Kasumi-1 (cell line): ENCODE measurements around the gene OR8I2.
"Not testable (repeated sequence)": the region's sequence is repeated elsewhere in the genome, so short reads cannot be mapped to it uniquely, and the experiment has no call there.

Experiments
- DNase-seq, 2 experiments: peaks; one replicate each; lab custom pipeline; 2025; lab: John Stamatoyannopoulos, UW

Gene OR8I2

DNA sequence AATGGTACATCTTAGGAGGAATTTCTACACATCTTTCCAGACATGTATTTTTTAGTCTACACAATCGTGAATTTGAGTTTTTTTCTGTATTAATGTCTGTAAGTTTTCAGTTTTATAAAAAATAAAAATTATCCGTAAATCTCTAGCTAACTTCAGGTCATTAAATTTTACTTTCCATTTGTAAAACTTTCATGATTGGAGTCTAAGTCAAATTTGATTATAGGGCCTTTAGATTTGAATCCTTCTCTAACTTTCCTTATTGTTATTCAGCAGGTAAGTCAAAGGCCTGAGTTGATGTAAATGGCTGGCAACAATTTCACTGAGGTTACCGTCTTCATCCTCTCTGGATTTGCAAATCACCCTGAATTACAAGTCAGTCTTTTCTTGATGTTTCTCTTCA lies at the start of gene OR8I2:
Gene OR8I2 (plus strand): TSS at position 301 of the 400 bp plus-strand sequence. CDS start 0 bp downstream, at position 301.
- DNase-seq = no peak

DNA sequence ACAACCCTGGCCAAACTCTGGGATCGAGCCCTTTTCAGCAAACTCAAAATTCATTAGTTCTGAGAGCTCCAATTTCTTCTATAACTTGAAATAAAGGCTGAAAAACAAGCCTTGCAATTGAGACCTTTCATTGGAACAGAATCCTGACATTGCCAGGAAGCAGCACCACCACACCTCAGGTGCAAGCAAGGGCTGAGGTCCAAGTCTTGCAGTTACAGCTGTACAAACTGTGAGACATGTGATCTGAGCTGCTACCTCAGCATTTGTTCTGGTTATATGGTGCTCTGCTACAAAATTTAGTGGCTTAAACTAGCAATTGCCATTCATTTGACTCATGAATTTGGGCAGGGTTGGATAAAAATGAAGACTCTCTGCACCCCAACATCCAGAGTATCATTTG lies 47.6 kb upstream of the OR8I2 start:
- DNase-seq = no peak

- no peak for DNase-seq
Measured at GRCh38 chr11:56048480-56048879, 44.6 kb upstream of the OR8I2 start.

DNA sequence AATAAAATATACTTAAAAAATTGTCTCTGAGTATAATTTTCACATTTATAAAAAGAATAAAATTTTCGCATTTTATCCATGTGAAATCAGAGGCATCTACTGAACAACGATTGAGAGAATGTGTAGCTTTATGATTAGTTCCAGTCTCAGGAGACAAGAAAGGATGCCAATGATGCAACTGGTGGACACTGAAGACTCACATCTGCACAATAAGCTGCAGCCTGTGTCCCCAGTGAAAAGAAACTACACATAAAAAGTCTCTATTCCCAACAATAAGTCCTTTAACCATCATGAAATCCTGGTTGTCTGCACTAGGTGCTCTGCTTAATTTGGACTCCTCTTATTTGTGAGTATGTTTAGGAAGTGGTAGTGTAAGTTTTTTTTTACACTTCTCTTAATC lies 43.6 kb upstream of the OR8I2 start:
- DNase-seq = no peak

GRCh38 chr11:56056366-56056765 lies 36.7 kb upstream of the OR8I2 start:
- not testable (repeated sequence) for DNase-seq

GRCh38 chr11:56057661-56058237 lies 35.4 kb upstream of the OR8I2 start:
- not testable (repeated sequence) for DNase-seq

GRCh38 chr11:56058260-56058780 lies 34.8 kb upstream of the OR8I2 start:
- not testable (repeated sequence) for DNase-seq

DNA sequence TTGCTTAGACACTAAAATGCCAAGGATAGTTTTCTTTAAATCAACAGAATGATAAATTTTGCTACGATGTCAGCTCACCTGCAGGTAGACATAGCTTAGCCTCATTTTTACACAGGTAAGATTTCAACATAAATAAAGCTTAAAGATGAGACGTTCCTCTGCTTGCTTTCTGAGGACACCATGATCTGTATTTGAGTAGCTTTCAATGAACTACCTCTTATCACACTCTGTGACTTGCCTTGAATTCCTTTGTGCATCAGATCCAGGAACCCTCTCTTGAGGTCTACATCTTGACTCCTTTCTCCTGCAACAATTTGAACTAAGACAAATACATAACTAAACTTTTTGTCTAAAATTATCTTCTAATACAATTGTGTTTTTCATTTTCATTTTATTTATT lies 26.1 kb upstream of the OR8I2 start:
- DNase-seq = no peak

DNA sequence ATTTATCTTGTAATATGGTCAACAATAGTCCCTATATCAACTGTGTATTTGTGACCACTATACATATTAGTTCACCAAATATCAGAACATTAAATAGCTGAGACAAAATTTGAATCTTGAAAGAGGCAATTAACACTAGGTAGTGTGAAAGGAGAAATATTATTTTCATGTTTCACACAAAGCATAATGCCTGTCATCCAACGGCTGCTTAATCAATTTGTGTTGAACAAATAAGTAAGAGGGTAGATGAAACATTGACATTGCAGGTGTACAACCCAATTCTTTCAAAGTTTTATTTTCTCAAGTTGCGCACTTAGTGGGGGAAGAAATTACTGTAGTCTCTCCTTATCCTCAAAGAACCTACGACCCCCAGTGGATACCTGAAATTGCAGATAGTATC lies 3.4 kb upstream of the OR8I2 start:
- DNase-seq = no peak

- DNase-seq = no peak
Measured at GRCh38 chr11:56103210-56103737, 10.2 kb downstream of the OR8I2 start, which contains the start of gene OR8H2. Gene OR8H2, plus strand, starts transcription at chr11:56103687. Its CDS starts 1,356 bp downstream, at chr11:56105043.

- no peak for DNase-seq
Measured at GRCh38 chr11:56122073-56122472, 29.0 kb downstream of the OR8I2 start, which contains the start of gene OR8H3. Gene OR8H3, plus strand, starts transcription at chr11:56122373. Its CDS starts 0 bp downstream, at chr11:56122373.

- DNase-seq = no peak
Measured at GRCh38 chr11:56140151-56140661, 47.1 kb downstream of the OR8I2 start, which contains the start of gene OR8J3. Gene OR8J3, minus strand, starts transcription at chr11:56140201. Its CDS starts 2,483 bp downstream, at chr11:56137718.

DNA sequence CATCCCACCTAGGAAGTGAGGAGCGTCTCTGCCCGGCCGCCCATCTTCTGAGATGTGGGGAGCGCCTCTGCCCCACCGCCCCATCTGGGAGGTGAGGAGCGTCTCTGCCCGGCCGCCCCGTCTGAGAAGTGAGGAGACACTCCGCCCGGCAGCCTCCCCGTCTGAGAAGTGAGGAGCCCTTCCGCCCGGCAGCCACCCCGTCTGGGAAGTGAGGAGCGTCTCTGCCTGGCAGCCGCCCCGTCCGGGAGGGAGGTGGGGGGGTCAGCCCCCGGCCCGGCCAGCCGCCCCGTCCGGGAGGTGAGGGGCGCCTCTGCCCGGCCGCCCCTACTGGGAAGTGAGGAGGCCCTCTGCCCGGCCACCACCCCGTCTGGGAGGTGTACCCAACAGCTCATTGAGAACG lies 50.6 kb downstream of the OR8I2 start:
- not testable (repeated sequence) for DNase-seq
